Loucy (cell line): Measurements from ENCODE around the gene ACTN1.

ENCODE experiments used
- H2AFZ ChIP-seq: fragments of 200-600 bp; sonication (generic); 2 replicates; pipeline ENCODE4 v1.6.0; 2016; ENCODE audit warnings: antibody characterized with exemption, mild to moderate bottlenecking, low read length, moderate library complexity
- H3F3A ChIP-seq: fragments of 200-600 bp; 2 replicates; pipeline ENCODE4 v1.6.0; 2016; ENCODE audit warnings: antibody characterized with exemption, low read depth, mild to moderate bottlenecking
- H3K27me3 ChIP-seq: fragments of 200-600 bp; sonication (generic); 2 replicates; pipeline ENCODE4 v1.6.1; 2014; ENCODE audit warnings: low read length, mild to moderate bottlenecking; ENCODE audit not compliant: insufficient read depth, poor library complexity, severe bottlenecking
- H3K36me3 ChIP-seq: fragments of 200-600 bp; sonication (generic); 2 replicates; pipeline ENCODE4 v1.6.1; 2016; ENCODE audit warnings: low read length; ENCODE audit not compliant: insufficient read depth
- H3K4me1 ChIP-seq: fragments of 200-600 bp; sonication (generic); 2 replicates; pipeline ENCODE4 v1.5.1; 2014; ENCODE audit warnings: low read length, mild to moderate bottlenecking; ENCODE audit not compliant: insufficient read depth, poor library complexity, severe bottlenecking
- H3K4me2 ChIP-seq: fragments of 200-600 bp; sonication (generic); 2 replicates; pipeline ENCODE4 v1.6.0; 2014; ENCODE audit warnings: antibody characterized with exemption, low read length, low read depth, mild to moderate bottlenecking; ENCODE audit not compliant: poor library complexity, severe bottlenecking
- H3K4me3 ChIP-seq: fragments of 200-600 bp; sonication (generic); 2 replicates; pipeline ENCODE4 v1.5.1; 2014; ENCODE audit warnings: low read length, mild to moderate bottlenecking, mixed read lengths; ENCODE audit not compliant: poor library complexity, severe bottlenecking
- H3K79me2 ChIP-seq: fragments of 200-600 bp; sonication (generic); 2 replicates; pipeline ENCODE4 v1.6.1; 2014; ENCODE audit warnings: low read length; ENCODE audit not compliant: insufficient read depth
- H3K9ac ChIP-seq: fragments of 200-600 bp; sonication (generic); 2 replicates; pipeline ENCODE4 v1.6.0; 2014; ENCODE audit warnings: mild to moderate bottlenecking, low read depth, low read length, moderate library complexity; ENCODE audit not compliant: poor library complexity, severe bottlenecking
- H3K9me2 ChIP-seq: fragments of 200-600 bp; sonication (generic); replicated peaks from 2 replicates; pipeline ENCODE4 v1.6.1; 2016; ENCODE audit warnings: low read depth, low read length, mixed read lengths
- H3K9me3 ChIP-seq: fragments of 200-600 bp; sonication (generic); 2 replicates; pipeline ENCODE4 v1.6.1; 2014; ENCODE audit warnings: mild to moderate bottlenecking, antibody characterized with exemption, low read length, low read depth; ENCODE audit not compliant: insufficient read depth
- H4K20me1 ChIP-seq: fragments of 200-600 bp; sonication (generic); 2 replicates; pipeline ENCODE4 v1.6.0; 2014; ENCODE audit warnings: antibody characterized with exemption, low read length, mild to moderate bottlenecking; ENCODE audit not compliant: insufficient read depth, poor library complexity, severe bottlenecking
- EZH2phosphoT487 ChIP-seq: fragments of 200-600 bp; IDR thresholded peaks from 2 replicates; pipeline ENCODE4 v1.6.1; 2018; ENCODE audit warnings: antibody characterized with exemption, mild to moderate bottlenecking, moderate library complexity, borderline replicate concordance
- TF ChIP-seq, protein P1 (sequence below): fragments of 200-600 bp; sonication (generic); conservative IDR thresholded peaks from 2 replicates; pipeline ENCODE4 v1.5.1; 2014; ENCODE audit warnings: mild to moderate bottlenecking, antibody characterized with exemption, low read length

Gene ACTN1

GRCh38 chr14:68955851-68956179, 23.3 kb downstream of the ACTN1 start:
- TF ChIP-seq, protein P1, sequence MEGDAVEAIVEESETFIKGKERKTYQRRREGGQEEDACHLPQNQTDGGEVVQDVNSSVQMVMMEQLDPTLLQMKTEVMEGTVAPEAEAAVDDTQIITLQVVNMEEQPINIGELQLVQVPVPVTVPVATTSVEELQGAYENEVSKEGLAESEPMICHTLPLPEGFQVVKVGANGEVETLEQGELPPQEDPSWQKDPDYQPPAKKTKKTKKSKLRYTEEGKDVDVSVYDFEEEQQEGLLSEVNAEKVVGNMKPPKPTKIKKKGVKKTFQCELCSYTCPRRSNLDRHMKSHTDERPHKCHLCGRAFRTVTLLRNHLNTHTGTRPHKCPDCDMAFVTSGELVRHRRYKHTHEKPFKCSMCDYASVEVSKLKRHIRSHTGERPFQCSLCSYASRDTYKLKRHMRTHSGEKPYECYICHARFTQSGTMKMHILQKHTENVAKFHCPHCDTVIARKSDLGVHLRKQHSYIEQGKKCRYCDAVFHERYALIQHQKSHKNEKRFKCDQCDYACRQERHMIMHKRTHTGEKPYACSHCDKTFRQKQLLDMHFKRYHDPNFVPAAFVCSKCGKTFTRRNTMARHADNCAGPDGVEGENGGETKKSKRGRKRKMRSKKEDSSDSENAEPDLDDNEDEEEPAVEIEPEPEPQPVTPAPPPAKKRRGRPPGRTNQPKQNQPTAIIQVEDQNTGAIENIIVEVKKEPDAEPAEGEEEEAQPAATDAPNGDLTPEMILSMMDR = no peak
- Histone ChIP-seq H3K9ac (no peak overlapping the region), H3K4me1 (peaks cover 41% of the 10 kb centered on the region), H3K4me3 (no peak overlapping the region), H3K4me2 (no peak overlapping the region), H3K9me2 (no peaks in the 10 kb centered on the region), H3K36me3 (peaks cover 26% of the 10 kb centered on the region), H3K9me3 (no peaks in the 10 kb centered on the region), H3K79me2 (peaks cover 99% of the 10 kb centered on the region), H4K20me1 (peaks cover 75% of the 10 kb centered on the region), H3K27me3 (no peaks in the 10 kb centered on the region), H2AFZ (no peak overlapping the region), H3F3A (no peaks in the 10 kb centered on the region)

DNA sequence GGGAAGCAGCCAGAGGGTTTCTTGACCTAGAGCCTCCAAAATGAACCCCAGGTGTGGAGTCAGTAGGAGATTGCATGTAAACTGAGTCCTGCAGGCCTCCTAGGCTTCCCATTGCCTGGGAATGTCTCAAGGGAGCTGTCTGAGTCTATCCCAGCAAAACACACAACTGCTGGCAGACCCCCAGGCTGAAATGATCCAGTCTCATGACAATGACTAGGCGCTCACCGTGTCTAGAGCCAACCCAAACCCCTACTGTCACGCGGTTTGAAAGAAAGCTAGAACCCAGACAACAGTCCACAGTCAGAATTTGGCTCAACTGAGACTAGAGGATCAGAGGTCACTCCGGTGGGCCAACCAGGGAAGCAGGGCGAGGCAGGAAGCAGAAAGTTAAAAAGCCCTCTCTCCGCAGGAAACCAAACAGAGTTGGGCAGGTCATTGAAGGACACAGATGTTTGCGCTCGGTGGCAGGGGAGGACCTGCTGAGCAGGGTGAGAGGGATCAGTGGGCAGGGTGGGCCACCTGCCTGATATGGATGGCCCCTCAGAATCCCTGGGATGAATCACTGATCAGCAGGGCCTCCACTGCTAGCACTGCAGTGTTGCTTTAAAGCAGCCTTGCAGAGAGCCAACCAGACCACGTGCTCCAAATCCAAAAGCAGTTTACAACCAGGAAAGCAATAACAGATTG, 23.8 kb downstream of the ACTN1 start:
- H3K27me3 ChIP-seq = no peaks in the 10 kb centered on the region
- peaks cover 99% of the 10 kb centered on the region for H3K79me2 ChIP-seq
- H3K4me3 ChIP-seq = no peak overlapping the region
- no peak overlapping the region for H2AFZ ChIP-seq
- no peak overlapping the region for H3K4me2 ChIP-seq
- H3K4me1 ChIP-seq = peaks cover 41% of the 10 kb centered on the region
- peaks cover 73% of the 10 kb centered on the region for H4K20me1 ChIP-seq
- H3F3A ChIP-seq = no peaks in the 10 kb centered on the region
- no peak for TF ChIP-seq EZH2phosphoT487
- TF ChIP-seq, protein P1 = no peak
- no peak overlapping the region for H3K9ac ChIP-seq
- no peaks in the 10 kb centered on the region for H3K9me3 ChIP-seq
- no peaks in the 10 kb centered on the region for H3K9me2 ChIP-seq
- peaks cover 26% of the 10 kb centered on the region for H3K36me3 ChIP-seq

DNA sequence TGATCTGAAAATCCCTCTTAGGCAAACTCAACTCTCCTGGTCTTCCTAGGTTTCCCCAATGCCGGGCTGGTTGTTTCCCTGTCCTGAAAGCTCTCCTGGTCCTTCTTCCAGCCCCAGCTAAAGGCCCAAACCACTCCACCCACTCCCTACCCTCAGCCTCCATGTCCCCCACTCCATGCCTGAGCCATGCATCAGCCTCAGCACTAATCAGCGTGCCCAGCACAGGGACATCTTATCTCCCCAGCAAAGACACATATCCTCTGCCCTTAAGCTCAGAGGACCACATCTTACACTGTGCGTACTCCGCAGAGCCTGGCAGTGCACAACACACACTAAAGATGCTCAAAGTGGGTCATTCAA, 25.9 kb downstream of the ACTN1 start:
- Histone ChIP-seq H3K4me1 (peaks cover 43% of the 10 kb centered on the region), H3K4me2 (no peak overlapping the region), H3K79me2 (peaks cover 99% of the 10 kb centered on the region), H4K20me1 (peaks cover 62% of the 10 kb centered on the region), H3K9me2 (no peaks in the 10 kb centered on the region), H2AFZ (no peak overlapping the region), H3F3A (no peaks in the 10 kb centered on the region), H3K27me3 (no peaks in the 10 kb centered on the region), H3K4me3 (no peak overlapping the region), H3K9ac (no peak overlapping the region), H3K36me3 (peaks cover 26% of the 10 kb centered on the region), H3K9me3 (no peaks in the 10 kb centered on the region)
- TF ChIP-seq, protein P1 = no peak
- no peak for TF ChIP-seq EZH2phosphoT487
